Calu3 (cell line): ENCODE measurements around the gene TGFBR2. TPM values are rescaled to one million over a fixed set of nuclear protein-coding genes. Genes with fewer than 3 reads are reported as not detected.
"Not testable (repeated sequence)": the region's sequence is repeated elsewhere in the genome, so short reads cannot be mapped to it uniquely, and the experiment has no call there.

Experiments
- BruUV-seq: library from RNA; stranded (reverse); fragments of 400-500 nt; replicated peaks from 2 replicates; lab custom pipeline; 2021; lab: Mats Ljungman, UMichigan
- CTCF ChIA-PET: fragments of 300-600 bp; sonication (Branson Sonifier 250); formaldehyde crosslinking; loops from one replicate; lab custom pipeline; 2022; ENCODE audit warnings: antibody characterized with exemption; lab: Charles Lee
- DNase-seq: peaks from one replicate; pipeline ENCODE4 v3.0.0; 2022
- H3K27ac Mint-ChIP-seq: one replicate; pipeline ENCODE4 v1.8.0; 2022; ENCODE audit warnings: mixed read lengths; ENCODE audit not compliant: unreplicated experiment
- H3K27me3 Mint-ChIP-seq: one replicate; pipeline ENCODE4 v1.8.0; 2022; ENCODE audit warnings: mixed read lengths; ENCODE audit not compliant: unreplicated experiment
- H3K36me3 Mint-ChIP-seq: one replicate; pipeline ENCODE4 v1.8.0; 2022; ENCODE audit warnings: mild to moderate bottlenecking, moderate library complexity, mixed read lengths; ENCODE audit not compliant: insufficient read depth, unreplicated experiment
- H3K4me1 Mint-ChIP-seq: one replicate; pipeline ENCODE4 v1.8.0; 2022; ENCODE audit warnings: mild to moderate bottlenecking, low read depth, mixed read lengths; ENCODE audit not compliant: unreplicated experiment
- H3K4me3 Mint-ChIP-seq: one replicate; pipeline ENCODE4 v1.8.0; 2022; ENCODE audit warnings: mild to moderate bottlenecking, low read depth, moderate library complexity, mixed read lengths; ENCODE audit not compliant: unreplicated experiment
- H3K9me3 Mint-ChIP-seq: one replicate; pipeline ENCODE4 v1.8.0; 2022; ENCODE audit warnings: low read depth, mixed read lengths; ENCODE audit not compliant: unreplicated experiment
- intact Hi-C: fragments of 100-400 bp; cut with micrococcal nuclease; formaldehyde crosslinking; loops from one replicate; pipeline ENCODE4 v1.10.0; 2022; ENCODE audit not compliant: unreplicated experiment
- total RNA-seq: library from RNA; stranded (reverse); gene quantifications from 2 replicates; pipeline ENCODE4 v1.2.3, GENCODE V29; 2022
- TF ChIP-seq, protein P1 (sequence below): fragments of 200-600 bp; IDR thresholded peaks from one replicate; pipeline ENCODE4 v1.8.0; 2022; ENCODE audit warnings: antibody characterized with exemption; ENCODE audit not compliant: unreplicated experiment

TGFBR2 gene
- total RNA-seq, 1 experiment from 2014 or later, result 105 TPM

DNA sequence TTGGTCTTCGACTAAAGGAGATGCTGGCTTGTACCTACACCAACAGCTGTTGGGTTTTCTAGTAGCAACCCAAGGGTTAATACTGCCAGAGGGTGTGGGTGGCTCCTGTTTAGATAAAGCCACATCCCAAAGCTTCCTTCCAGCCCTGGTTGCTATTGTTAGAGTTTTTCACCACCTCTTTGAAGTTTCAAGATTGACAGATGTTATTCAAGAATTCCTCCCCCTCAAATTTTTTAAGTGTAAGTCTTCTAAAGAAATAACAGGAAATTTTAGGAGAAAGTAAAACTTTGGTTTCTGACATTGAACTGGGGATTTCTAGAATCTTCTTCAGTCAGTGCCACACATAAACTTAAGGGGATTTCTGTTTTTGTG, 60.9 kb downstream of the TGFBR2 start:
- BruUV-seq, result no TSS peak
- no peak for DNase-seq
- intact Hi-C loops, result no loop called here
- Mint-ChIP-seq H3K4me1 (peaks cover 8% of the 10 kb centered on the region), H3K36me3 (peaks cover 47% of the 10 kb centered on the region), H3K9me3 (no peaks in the 10 kb centered on the region), H3K27me3 (no peaks in the 10 kb centered on the region), H3K27ac (no peak overlapping the region), H3K4me3 (no peak overlapping the region)
- TF ChIP-seq, protein P1, sequence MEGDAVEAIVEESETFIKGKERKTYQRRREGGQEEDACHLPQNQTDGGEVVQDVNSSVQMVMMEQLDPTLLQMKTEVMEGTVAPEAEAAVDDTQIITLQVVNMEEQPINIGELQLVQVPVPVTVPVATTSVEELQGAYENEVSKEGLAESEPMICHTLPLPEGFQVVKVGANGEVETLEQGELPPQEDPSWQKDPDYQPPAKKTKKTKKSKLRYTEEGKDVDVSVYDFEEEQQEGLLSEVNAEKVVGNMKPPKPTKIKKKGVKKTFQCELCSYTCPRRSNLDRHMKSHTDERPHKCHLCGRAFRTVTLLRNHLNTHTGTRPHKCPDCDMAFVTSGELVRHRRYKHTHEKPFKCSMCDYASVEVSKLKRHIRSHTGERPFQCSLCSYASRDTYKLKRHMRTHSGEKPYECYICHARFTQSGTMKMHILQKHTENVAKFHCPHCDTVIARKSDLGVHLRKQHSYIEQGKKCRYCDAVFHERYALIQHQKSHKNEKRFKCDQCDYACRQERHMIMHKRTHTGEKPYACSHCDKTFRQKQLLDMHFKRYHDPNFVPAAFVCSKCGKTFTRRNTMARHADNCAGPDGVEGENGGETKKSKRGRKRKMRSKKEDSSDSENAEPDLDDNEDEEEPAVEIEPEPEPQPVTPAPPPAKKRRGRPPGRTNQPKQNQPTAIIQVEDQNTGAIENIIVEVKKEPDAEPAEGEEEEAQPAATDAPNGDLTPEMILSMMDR, result no peak
- CTCF ChIA-PET, result no interaction called here

DNA sequence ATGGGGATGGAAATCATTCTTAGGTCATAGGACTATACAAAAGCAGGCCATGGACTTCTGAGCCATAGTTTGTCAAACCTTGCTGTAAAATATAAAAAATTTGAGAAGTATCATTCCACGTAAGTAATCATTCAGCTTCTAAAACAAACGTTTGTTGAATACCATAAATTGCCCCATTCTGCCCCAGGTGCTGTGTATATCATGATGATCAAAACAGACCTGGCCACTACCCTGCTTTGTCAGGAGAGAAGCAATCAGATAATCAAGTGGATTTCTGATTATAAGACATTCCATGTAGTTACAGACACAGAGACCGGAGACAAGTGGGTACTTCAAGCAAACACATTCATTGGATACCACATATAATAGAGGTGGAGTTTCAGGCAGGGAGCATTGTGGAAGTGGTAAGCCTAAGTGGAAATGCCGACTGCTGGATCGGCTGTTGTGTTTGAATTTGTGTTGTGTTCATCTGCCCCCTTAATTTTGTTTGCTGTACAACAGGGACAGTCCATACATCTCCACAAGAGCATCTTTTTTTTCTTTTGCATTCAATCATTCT, 61.7 kb downstream of the TGFBR2 start:
- Mint-ChIP-seq H3K27ac (no peak overlapping the region), H3K4me3 (no peak overlapping the region), H3K27me3 (no peaks in the 10 kb centered on the region), H3K36me3 (peaks cover 43% of the 10 kb centered on the region), H3K9me3 (no peaks in the 10 kb centered on the region), H3K4me1 (peaks cover 8% of the 10 kb centered on the region)
- no TSS peak for BruUV-seq
- no peak for DNase-seq
- CTCF ChIA-PET, result no interaction called here
- TF ChIP-seq, protein P1, result no peak
- intact Hi-C loops, result no loop called here

DNA sequence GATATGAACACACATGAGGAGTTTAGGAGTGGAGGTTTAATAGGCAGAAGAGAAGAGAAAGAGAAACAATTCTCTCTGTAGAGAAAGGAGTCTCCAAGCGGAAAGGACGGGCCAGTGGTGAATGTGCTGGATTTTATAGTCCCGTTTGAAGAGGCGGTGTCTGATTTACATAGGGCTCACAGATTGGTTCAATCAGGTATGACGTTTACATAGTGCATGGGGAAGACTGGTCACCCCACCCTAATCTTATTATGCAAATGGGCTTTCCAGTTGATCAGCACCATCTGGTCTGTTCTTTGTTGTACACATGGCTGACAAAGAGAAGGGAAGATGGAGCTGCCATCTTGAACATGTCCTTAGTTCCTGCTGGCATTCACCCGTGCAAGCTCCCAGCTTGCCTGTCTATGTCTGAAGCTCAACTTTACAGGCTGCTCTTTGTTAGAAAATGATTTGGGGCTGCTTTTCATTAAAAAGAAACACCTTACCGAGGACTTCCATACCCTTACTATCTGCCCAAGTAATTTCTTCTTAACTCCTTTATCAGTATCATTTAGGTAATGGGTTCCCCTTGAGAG, 63.0 kb downstream of the TGFBR2 start:
- H3K27ac Mint-ChIP-seq, H3K4me3 Mint-ChIP-seq, CTCF ChIA-PET, DNase-seq, BruUV-seq, H3K4me1 Mint-ChIP-seq, H3K9me3 Mint-ChIP-seq, H3K27me3 Mint-ChIP-seq, intact Hi-C loops: not testable (repeated sequence)
- peaks cover 47% of the 10 kb centered on the region for H3K36me3 Mint-ChIP-seq

DNA sequence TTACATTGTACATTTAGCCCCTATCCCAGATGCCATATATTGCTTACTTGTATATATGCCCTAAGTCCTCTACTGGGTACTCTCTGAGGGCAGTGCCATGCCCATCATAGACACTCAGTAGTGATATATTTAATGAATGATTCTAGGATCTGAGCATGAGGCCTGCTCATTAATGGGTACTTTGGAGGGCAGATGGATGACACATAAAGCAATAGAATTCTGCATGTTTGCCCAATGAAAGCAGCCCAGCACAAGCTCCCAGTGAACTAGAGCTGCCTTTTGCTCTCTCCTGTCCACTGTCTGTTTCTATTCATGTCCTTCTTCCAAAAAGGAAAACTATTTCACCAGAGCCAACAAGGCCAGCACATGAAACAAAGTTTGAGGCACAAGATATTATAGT, 63.9 kb downstream of the TGFBR2 start:
- no peaks in the 10 kb centered on the region for H3K9me3 Mint-ChIP-seq
- H3K27me3 Mint-ChIP-seq, result no peaks in the 10 kb centered on the region
- CTCF ChIA-PET, result no interaction called here
- no peak overlapping the region for H3K27ac Mint-ChIP-seq
- peaks cover 53% of the 10 kb centered on the region for H3K36me3 Mint-ChIP-seq
- peaks cover under 1% of the 10 kb centered on the region for H3K4me1 Mint-ChIP-seq
- no peak overlapping the region for H3K4me3 Mint-ChIP-seq
- intact Hi-C loops, result no loop called here
- no TSS peak for BruUV-seq
- TF ChIP-seq, protein P1, result no peak
- DNase-seq, result no peak
